GM10266 (cell line): ENCODE measurements around the gene PHYKPL.

ENCODE experiments used
- DNase-seq: peaks from one replicate; pipeline ENCODE4 v3.0.0; 2012; ENCODE audit errors: extremely low spot score
- TF ChIP-seq, protein P1 (sequence below): IDR thresholded peaks from 2 replicates; pipeline ENCODE4 v1.5.1; 2012; ENCODE audit warnings: mild to moderate bottlenecking, low read depth; ENCODE audit not compliant: control insufficient read depth, insufficient read depth; ENCODE audit errors: missing control alignments

PHYKPL gene

DNA sequence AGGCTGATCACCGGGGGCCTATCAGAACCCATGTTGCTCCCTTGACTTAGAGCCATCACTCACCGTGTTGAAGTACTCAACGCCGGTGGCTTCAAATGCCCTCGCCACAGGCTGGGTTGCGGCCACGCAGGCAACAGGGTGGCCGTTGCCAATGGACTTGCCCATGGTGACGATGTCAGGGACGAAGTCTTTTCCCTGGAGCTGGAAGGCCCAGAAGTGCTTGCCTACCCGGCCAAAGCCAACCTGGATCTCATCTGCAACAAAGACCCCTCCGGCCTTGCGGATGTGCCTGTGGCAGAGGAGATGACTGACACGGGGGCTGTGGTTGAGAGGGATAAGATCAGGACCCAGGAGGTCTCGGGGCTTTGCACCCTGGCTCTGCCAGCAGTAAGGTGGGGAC, 10.3 kb downstream of the PHYKPL start:
- TF ChIP-seq, protein P1, sequence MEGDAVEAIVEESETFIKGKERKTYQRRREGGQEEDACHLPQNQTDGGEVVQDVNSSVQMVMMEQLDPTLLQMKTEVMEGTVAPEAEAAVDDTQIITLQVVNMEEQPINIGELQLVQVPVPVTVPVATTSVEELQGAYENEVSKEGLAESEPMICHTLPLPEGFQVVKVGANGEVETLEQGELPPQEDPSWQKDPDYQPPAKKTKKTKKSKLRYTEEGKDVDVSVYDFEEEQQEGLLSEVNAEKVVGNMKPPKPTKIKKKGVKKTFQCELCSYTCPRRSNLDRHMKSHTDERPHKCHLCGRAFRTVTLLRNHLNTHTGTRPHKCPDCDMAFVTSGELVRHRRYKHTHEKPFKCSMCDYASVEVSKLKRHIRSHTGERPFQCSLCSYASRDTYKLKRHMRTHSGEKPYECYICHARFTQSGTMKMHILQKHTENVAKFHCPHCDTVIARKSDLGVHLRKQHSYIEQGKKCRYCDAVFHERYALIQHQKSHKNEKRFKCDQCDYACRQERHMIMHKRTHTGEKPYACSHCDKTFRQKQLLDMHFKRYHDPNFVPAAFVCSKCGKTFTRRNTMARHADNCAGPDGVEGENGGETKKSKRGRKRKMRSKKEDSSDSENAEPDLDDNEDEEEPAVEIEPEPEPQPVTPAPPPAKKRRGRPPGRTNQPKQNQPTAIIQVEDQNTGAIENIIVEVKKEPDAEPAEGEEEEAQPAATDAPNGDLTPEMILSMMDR = no peak
- DNase-seq = no peak

DNA sequence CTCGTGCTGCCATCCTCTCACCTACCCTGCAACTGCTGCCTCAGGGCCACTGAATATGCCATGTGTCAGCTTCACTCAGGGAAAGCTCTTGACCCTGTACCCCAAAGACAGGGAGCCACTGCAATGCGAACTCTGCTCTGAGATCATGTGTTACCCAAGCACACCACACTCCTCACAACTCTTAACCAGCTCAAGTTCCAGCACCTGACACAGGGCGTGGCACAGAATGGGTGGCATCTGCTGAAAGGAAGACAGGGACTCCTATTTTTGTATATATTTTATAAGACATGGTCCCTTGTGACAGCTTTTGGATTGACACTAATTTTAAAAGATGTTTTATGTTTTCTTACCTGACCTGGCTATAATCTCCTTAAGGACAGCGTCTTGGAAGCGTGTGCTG, 10.7 kb downstream of the PHYKPL start:
- TF ChIP-seq, protein P1 = no peak
- no peak for DNase-seq

DNA sequence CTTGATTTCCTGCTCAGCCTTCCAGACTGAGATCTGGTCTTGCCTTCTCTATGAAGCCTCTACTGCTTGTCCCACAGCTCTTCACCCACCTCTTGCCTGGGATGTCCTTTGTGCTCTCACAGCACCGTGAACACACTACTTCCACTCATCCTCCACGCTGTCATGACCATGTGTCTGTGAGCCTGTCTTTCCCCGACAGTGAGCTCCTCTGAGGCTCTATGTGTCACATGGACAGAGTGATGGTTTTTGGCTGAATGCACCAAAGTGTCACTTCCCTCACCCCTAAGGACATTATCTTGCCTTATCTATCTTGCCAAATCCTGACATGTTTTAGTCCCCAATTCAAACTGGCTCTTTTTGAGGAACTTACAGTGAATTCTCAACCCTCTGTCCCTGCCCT, 11.3 kb downstream of the PHYKPL start:
- TF ChIP-seq, protein P1 = no peak
- DNase-seq = no peak

DNA sequence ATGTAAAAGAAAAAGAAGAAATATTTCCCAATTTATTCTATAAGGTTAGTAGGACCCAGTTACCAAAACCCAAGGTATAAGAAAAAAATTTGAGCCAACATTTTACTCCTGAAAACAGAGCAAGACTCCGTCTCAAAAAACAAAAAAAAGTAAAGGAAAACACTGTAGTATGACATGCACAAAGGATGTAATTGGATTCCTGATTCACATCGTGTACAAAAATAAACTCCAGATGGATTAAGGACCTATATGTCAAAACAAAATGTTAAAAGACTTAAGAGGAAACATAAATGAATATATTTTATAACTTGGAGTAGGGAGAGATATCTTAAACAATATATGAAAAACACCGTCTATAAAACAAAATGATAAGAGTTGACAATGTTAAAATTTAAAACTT, 13.8 kb downstream of the PHYKPL start:
- no peak for DNase-seq
- TF ChIP-seq, protein P1 = no peak

DNA sequence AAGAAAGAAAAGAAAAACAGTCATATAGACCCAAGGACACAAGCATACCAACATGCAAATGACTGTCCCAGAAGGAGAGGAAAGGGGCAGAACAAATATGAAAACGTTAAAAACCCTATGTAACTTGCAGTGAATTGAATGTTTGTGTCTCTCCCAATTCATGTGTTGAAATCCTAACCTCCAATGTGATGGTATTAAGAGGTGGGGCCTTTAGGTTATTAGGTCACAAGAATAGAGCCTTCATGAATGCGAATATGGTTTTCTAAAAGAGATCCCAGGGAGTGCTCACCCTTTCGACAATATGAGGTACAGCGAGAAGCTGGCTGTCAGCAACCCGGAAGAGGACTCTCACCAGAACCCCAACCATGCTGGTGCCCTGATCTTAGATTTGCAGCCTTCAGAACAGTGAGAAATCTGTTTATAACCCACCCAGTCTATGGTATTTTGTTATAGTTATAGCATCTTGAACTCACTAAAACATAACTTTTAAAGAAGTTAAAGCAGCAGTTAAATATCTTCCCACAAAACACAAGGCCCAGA, 14.3 kb downstream of the PHYKPL start:
- TF ChIP-seq, protein P1 = no peak
- no peak for DNase-seq

DNA sequence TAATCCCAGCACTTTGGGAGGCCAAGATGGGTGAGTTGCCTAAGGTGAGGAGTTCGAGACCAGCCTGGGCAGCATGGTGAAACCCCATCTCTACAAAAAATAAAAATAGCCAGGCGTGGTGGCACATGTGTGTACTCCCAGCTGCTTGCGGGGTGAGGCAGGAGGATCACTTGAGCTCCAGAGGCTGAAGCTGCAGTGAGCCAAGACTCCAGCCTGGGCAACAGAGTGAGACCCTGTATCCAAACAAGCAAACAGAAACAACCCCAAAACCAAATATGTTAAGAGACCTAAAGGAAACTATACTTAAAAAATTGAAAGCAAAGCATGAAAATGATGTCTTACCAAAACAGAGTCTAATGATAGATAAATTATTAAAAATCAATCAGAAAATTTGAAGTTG, 15.8 kb downstream of the PHYKPL start:
- DNase-seq = no peak
- TF ChIP-seq, protein P1 = no peak

DNA sequence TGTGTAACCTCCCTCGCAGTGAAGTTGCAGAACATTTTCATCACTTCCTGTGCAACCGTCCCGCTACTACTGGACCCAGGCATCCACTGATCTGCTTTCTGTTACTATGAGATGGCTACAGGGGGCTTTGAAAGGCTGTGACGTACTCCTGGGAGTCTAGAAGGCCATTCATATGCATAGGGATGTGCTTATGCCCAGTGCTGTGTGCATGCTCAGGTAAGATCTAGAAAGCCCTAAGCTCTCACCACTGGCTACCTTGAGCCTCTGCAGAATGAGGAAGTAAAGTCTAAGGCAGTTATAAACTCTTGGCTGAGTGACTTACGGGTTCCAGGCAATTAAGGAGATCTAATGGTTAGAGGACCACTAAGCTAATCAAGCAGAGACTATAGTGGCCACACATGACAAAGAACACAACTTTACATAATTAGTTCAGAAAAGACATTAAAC, 16.5 kb downstream of the PHYKPL start:
- no peak for DNase-seq
- TF ChIP-seq, protein P1 = no peak
